Panc1 (cell line): ENCODE measurements around the gene ATCAY. TPM values are rescaled to one million over a fixed set of nuclear protein-coding genes. Genes with fewer than 3 reads are reported as not detected.

ENCODE experiments used
- ATAC-seq: fragments of 200-7000 bp; cut with Tn5 transposase; 2 replicates; pipeline ENCODE4 v1.9.1; 2020; ENCODE audit warnings: mild to moderate bottlenecking, moderate library complexity
- BruUV-seq: library from RNA; stranded (reverse); fragments of 400-500 nt; replicated peaks from 2 replicates; lab custom pipeline; 2021; lab: Mats Ljungman, UMichigan
- CTCF ChIA-PET: fragments of 300-600 bp; sonication (Branson Sonifier 250); formaldehyde crosslinking; loops from one replicate; lab custom pipeline; 2022; ENCODE audit warnings: antibody characterized with exemption; lab: Charles Lee
- POLR2A ChIA-PET: fragments of 300-600 bp; sonication (Branson Sonifier 250); formaldehyde crosslinking; loops from one replicate; lab custom pipeline; 2022; ENCODE audit warnings: antibody characterized with exemption; lab: Charles Lee
- DNase-seq: peaks from one replicate; pipeline ENCODE4 v3.0.0-alpha.2; 2010; ENCODE audit warnings: low read depth, low spot score
- H3K27ac ChIP-seq: 2 replicates; pipeline ENCODE4 v1.5.1; 2011; ENCODE audit warnings: mild to moderate bottlenecking, low read length, inconsistent platforms
- H3K27me3 ChIP-seq: fragments of 200-500 bp; sonication (Bioruptor generic); 2 replicates; pipeline ENCODE4 v1.6.0; 2014; ENCODE audit warnings: low read length, inconsistent platforms; ENCODE audit not compliant: control insufficient read depth, insufficient read depth
- H3K36me3 ChIP-seq: fragments of 200-500 bp; sonication (Bioruptor generic); 2 replicates; pipeline ENCODE4 v1.5.1; 2014; ENCODE audit warnings: inconsistent platforms, mild to moderate bottlenecking, low read length, moderate library complexity; ENCODE audit not compliant: control insufficient read depth, insufficient read depth
- H3K4me1 ChIP-seq: 2 replicates; pipeline ENCODE4 v1.5.1; 2011; ENCODE audit warnings: inconsistent platforms, mild to moderate bottlenecking, low read length, moderate library complexity; ENCODE audit not compliant: control insufficient read depth, insufficient read depth
- H3K4me3 ChIP-seq, 2 experiments: 2 replicates each; pipeline ENCODE4 v1.5.1; 2011 to 2012; ENCODE audit warnings: low read depth in 2 of 2, low read length in 2 of 2, mild to moderate bottlenecking in 2 of 2, inconsistent platforms in 1 of 2, moderate library complexity in 1 of 2
- H3K9me3 ChIP-seq: fragments of 200-500 bp; sonication (Bioruptor generic); 2 replicates; pipeline ENCODE4 v1.5.1; 2014; ENCODE audit warnings: low read depth, mild to moderate bottlenecking, inconsistent platforms, low read length, moderate library complexity; ENCODE audit not compliant: control insufficient read depth, insufficient read depth
- CTCF ChIP-seq: fragments of 450-650 bp; IDR thresholded peaks from 2 replicates; pipeline ENCODE4 v1.5.1; 2017; ENCODE audit warnings: mild to moderate bottlenecking
- POLR2AphosphoS5 ChIP-seq: IDR thresholded peaks from 2 replicates; pipeline ENCODE4 v1.6.1; 2012; ENCODE audit warnings: mild to moderate bottlenecking, low read depth, low read length, moderate library complexity
- REST ChIP-seq, 2 experiments: IDR thresholded peaks; 2 replicates each; pipeline ENCODE4 v1.6.1; 2011 to 2012; ENCODE audit warnings: low read depth in 2 of 2, control low read depth in 1 of 2, low read length in 1 of 2, mild to moderate bottlenecking in 1 of 2, moderate library complexity in 1 of 2; ENCODE audit not compliant: insufficient read depth in 1 of 2
- SIN3A ChIP-seq: IDR thresholded peaks from 2 replicates; pipeline ENCODE4 v1.6.1; 2012; ENCODE audit warnings: low read depth, mild to moderate bottlenecking, low read length, moderate library complexity, borderline replicate concordance; ENCODE audit not compliant: insufficient read depth
- TCF7L2 ChIP-seq: IDR thresholded peaks from 2 replicates; pipeline ENCODE4 v1.6.1; 2011; ENCODE audit warnings: mild to moderate bottlenecking, low read depth, low read length, inconsistent platforms
- in situ Hi-C: cut with HindIII; loops from 2 replicates; pipeline ENCODE4 v1.10.0; 2016; ENCODE audit warnings: low sequenced_read_pairs, low pct_unique_long_range_greater_than_20kb
- intact Hi-C: fragments of 100-400 bp; cut with micrococcal nuclease; formaldehyde crosslinking; loops from one replicate; pipeline ENCODE4 v1.10.0; 2022; ENCODE audit not compliant: unreplicated experiment
- total RNA-seq: library from RNA; stranded (reverse); gene quantifications from one replicate; pipeline ENCODE4 v1.2.1, GENCODE V29; 2021; ENCODE audit not compliant: unreplicated experiment

The ATCAY gene
- total RNA-seq, 1 experiment from 2014 or later: 0.15 TPM

- 0 out of 2 replicates have a peak, but pooled peaks cover 4% of the 10 kb centered on the region for H3K4me1 ChIP-seq
- CTCF ChIA-PET: interaction anchor here (0.6 kb wide), 1 partner anchor 234 kb away, joined by 4 read pairs; no protein-coding TSS in a partner anchor
- POLR2A ChIA-PET: no interaction called here
Measured at GRCh38 chr19:3949997-3950859, 69.7 kb downstream of the ATCAY start.

More at GRCh38 chr19:3949997-3950859, 69.7 kb downstream of the ATCAY start:
- ATAC-seq (no peak), DNase-seq (no peak)
- H3K27me3 ChIP-seq: no peaks in the 10 kb centered on the region
- H3K36me3 ChIP-seq: no peaks in the 10 kb centered on the region
- H3K27ac ChIP-seq: no peak overlapping the region
- H3K9me3 ChIP-seq: no peaks in the 10 kb centered on the region
- TF ChIP-seq CTCF: no peak
- no peak for TF ChIP-seq TCF7L2
- TF ChIP-seq POLR2AphosphoS5: no peak
- no peak for TF ChIP-seq REST (IDR thresholded peaks at IDR 0.05; ENCODE audit: insufficient read depth in 1 of 2, low read depth in 2 of 2, low read length in 1 of 2)
- no peak for TF ChIP-seq SIN3A
- in situ Hi-C loops (no loop called here), intact Hi-C loops (no loop called here)
- H3K4me3 ChIP-seq: no peak overlapping the region
- no TSS peak for BruUV-seq
